Gastroesophageal sphincter (tissue), 3 donors: ENCODE results near the gene IL4R.

Experiments
- POLR2A ChIP-seq, 2 donors: fragments of 450-650 bp; IDR thresholded peaks; one replicate each; pipeline ENCODE4 v1.6.1; 2017; ENCODE audit warnings: antibody characterized with exemption in 2 of 2, mild to moderate bottlenecking in 2 of 2, moderate library complexity in 1 of 2
- POLR2AphosphoS5 ChIP-seq: sonication (generic); formaldehyde crosslinking; IDR thresholded peaks from one replicate; pipeline ENCODE4 v1.6.1; 2017; ENCODE audit warnings: antibody characterized with exemption
- TF ChIP-seq, protein P1 (sequence below), 4 experiments: fragments of 200-600 bp in 2 of 4; fragments of 450-650 bp in 2 of 4; sonication (generic) in 1 of 4; IDR thresholded peaks; one replicate each; pipeline ENCODE4 v1.5.1; 2017 to 2019; ENCODE audit warnings: antibody characterized with exemption in 4 of 4, mild to moderate bottlenecking in 2 of 4, moderate library complexity in 2 of 4

DNA sequence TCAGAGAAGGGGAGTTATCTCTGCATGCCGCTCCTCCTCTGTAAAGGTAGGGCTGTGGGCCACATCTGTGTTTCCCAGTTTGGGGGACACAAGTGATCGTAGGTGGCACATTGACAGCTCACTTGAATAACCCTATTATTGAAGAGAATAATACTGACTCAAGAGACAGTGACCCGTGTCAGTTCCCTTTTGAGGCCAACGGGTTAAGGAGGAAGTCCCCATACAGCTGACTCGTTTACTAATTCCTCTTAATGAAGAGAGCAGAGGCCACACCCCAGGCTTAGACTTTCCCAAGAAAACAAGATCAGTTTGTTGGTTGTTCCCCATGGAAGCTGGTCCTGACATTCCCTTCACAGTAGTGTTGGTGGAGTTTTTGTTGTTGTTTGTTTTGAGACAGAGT lies 33.0 kb downstream of the IL4R start:
- TF ChIP-seq, protein P1, sequence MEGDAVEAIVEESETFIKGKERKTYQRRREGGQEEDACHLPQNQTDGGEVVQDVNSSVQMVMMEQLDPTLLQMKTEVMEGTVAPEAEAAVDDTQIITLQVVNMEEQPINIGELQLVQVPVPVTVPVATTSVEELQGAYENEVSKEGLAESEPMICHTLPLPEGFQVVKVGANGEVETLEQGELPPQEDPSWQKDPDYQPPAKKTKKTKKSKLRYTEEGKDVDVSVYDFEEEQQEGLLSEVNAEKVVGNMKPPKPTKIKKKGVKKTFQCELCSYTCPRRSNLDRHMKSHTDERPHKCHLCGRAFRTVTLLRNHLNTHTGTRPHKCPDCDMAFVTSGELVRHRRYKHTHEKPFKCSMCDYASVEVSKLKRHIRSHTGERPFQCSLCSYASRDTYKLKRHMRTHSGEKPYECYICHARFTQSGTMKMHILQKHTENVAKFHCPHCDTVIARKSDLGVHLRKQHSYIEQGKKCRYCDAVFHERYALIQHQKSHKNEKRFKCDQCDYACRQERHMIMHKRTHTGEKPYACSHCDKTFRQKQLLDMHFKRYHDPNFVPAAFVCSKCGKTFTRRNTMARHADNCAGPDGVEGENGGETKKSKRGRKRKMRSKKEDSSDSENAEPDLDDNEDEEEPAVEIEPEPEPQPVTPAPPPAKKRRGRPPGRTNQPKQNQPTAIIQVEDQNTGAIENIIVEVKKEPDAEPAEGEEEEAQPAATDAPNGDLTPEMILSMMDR (IDR thresholded peaks at IDR 0.05), result no peak
- TF ChIP-seq POLR2A (IDR thresholded peaks at IDR 0.05) (no peak), POLR2AphosphoS5 (no peak)
